ENCODE measurements around the gene PLCE1.

The PLCE1 gene

DNA sequence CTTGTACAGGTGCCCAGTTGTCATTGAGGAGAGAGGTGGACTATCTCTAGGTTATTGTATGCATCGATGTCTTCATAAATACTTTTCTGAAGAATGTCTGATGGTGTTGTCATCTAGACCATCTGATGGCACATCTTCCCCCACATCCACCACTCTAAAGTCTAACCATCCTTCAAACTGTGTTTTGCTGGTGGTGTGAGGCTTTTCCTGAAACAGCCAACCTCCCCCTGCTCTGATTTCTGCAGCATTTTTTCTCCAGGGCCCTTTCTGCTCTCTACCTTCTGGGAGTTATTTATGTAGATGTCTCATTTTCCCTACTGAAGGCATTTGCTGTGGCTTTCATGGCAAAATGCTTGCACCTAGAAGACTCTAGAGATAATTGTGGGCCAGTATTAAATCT, 1.5 kb downstream of the PLCE1 start:
- no peak for DNase-seq

DNA sequence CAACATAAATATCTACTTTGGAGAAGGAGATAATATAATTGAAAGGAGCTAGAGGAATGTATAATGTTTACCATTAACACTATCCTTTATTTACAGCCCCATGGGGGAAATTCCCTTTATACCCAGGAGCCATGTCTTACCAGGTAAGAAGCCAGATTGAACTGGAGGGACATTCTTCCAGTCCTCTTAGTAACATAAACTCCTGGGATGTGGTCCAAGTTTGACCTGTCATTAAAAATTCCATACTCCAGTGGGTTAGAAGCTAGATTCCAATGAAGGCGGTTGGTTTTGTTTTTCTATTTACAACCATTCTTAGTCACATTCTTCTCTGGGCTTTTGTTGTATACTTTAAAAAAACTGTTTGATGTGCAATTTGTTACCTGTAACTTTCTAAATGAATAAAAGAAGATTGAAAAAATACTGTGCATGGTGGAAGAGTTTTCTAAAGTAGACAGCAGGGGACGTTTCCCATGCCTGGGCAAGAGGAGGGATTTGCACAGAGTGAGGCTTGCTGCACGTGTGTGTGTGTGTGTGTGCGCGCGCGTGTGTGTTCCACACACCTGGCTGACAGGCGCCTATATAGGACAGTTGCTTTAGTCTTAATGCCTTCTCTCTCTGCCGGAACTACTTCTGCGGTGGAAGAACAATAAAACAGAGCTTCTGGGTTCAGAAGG, 2.0 kb downstream of the PLCE1 start:
- no peak for DNase-seq

DNA sequence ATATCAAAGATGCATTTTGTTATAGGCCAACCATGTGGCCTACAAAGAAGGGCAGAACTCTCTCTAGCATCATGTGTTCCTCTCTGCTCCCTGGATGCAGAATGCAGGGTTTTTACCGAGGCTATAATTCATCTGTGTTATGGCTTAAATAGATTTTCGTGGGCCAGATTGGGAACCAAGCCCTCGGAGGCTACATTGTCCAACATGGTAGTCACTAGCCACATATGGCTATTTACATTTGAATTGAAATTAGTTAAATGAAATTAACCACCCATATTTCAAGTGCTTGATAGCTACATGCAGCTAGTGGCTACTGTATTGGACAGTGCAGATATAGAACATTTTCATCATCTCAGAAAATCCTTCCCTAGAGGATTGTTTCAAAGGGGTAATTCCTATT, 2.8 kb downstream of the PLCE1 start:
- no peak for DNase-seq

DNA sequence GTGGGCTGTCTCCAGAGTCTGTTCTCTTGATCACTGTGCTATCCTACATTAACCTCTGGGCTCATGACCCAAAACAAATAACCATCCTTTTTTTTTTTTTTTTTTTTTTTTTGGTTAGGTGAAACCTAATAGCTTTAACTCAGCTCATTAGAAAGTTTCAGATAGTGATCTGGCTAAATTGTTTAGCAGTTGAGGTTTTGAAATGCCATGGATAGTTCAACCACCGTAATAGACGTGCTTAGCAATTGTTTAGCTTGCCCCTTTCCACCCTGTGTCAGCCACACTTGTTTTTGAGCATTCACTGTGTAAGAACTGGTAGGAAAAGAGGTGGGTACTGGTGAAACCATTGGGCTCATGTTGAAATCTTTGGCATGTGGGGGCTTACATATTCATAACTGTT, 3.8 kb downstream of the PLCE1 start:
- no peak for DNase-seq

DNA sequence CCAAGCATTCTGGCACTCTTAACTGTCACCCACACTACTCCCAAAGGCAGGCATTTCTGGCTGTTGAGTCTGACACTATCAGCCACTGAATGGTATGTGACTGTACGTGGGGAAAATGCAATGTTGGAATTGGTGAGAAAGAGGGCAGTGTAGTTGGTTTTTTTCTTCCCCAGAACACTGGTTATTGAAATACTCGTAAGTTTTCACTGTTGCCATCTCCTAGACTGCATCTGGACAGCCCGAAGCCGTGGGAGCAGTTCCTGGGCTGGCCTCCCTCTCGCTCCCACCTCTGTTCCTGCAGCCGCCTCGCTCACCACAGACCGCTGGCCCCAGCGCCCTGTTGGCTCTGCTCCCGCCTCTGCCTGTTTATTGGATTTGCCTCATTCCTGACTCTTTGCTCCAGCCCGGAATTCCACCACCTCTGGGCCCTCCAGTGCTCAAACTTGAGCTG, 5.7 kb downstream of the PLCE1 start:
- DNase-seq, result no peak

DNA sequence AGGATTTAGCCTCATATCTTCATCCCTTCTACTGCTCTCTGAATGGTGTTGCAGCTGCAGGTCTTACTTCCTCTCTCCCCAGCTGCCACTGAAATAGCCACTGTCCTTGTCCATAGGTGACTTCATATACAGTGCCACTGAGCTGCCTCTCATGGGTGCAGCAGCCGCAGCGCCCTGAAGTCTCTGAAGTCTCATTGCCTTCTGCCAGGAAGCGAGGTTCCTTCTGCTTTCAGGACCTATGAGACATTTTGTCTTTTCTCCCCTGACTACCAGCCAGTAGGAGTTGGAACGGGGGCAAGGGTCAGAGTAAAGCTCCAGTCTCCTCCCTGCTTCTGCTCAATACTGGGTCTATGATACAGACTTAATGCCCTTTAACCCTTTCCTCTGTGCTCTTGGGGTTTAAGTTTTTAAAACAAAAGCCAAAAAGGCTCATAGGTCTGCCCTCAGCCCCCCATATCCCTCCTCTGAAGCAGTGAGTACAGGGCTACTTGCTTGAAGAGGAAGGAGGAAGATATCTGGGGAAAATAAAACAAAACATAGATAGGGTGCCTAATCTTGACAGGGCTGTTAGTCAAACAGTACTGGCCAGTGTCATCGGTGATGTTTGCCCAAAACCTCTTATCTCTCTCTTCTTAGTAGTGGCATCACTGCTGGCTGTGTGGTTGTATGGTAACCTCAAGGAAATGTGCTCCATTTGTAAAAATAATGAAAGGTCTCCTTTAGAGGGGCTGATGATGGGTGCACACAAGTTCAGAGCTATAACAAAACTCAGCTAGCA, 7.1 kb downstream of the PLCE1 start:
- no peak for DNase-seq

DNA sequence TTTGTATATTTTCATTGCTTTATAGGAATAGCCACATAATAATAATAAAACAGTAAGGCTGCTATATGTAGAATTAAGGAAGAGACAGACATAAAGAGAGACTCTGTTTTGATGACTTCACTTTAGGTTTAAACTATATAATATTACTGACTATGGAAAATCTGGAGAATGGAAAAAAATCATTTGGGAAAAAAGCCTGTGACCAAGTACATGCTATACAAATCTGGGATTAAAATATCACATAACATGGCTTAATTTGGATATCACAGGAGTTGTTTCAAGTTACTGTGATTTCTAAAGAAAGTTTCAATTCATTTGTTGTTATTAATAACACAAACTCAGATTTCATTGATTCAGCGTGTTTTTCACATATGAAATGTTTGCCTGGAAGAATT, 7.7 kb downstream of the PLCE1 start:
- DNase-seq, result no peak

DNA sequence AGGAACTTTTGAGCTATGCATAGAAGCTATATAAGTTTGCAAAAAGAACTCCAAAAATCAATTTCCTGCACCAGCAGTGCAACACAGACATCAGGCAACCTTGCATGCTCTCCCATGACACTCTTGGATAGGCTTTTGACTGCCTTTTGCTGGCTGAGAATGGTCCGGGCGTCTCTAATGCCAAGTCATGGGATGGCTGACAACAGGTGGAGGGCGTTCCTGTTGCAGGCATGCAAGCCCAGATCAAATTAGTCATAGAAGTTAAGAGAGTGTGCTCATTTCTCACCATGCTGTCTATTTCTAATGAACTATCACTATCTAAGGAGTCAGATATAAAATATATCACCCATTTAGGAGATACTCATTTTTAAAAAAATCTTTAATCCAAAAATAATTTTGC, 8.4 kb downstream of the PLCE1 start:
- DNase-seq, result no peak

DNA sequence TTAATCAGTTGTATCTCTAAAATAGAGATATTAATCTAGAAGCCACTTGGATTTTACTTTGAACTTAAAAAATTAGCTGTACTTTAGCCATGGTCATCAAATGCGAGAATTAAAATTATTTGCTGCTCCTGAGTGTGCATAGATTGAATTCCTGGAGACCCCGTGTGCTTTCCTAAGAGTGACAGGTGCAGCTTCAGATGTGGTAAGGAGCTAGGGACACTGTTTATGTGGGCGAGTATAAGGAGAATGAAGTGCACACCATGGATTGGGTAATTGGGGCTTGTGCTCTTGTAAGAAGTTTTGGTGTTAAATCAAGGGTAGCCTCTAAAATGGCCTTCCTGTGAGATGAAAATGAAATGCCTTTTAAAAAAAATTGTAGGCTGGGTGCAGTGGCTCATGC, 9.8 kb downstream of the PLCE1 start:
- DNase-seq, result no peak

DNA sequence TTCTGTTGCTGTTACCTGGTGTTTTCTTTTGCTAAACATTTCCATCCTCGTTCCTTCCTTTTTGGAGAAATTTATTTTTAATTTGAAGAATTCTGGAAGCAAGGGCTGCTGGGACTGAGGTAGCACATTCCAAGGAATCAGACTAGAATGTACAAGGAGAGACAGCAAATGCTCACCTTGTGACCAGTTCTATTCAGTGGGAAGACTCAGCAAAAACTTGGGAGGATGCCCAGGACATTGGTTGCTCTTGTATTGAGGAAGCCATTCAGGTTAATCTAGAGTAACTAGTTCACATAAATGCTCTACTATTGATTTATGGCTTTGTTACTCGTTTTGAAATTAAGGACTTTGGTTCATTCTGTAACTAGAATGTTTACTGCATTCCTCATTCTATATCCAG, 11.3 kb downstream of the PLCE1 start:
- DNase-seq, result no peak

DNA sequence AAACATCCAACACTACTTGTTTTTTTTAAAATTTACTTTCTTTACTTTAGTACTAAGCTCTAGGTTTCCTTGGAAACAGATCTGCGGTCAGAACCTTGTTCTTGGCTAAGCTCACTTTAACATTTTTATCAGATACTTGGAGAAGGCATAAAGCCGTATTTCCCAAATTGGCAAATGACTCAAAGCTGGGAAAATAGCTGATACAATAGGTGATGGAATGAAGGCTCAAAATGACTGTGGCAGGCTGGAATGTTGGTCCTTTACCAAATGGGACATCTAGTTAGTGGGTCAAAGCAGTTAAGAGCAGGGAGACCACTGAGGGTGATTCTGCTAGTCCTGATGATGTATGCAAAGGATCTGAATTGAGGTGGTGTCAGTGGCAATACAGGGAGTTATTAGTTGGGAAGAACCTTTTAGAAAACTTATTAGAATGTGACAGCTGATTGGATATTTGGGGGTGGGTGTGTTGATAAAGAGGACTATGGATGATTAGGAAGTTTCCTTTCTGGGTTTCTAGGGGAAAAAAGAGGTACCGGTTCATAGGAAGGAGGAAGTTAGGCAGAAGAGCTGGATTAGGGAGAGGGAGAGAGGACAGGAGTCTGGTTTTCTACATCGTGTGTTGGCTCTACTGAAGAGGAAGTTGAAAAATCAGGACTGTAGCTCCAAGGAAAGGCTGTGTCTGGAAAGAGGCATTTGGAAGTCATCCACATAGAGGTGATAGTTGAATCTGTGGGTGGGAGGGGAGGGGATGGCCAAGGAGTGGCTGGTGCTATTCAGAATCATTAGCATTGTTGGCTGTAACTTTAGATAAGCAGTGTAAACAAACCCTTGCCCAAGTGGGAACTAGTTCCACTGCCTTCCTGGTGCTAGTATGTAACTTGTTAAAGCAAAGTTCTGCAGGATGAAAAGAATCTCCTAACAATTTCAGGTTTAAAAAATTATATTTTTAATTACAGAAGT, 13.1 kb downstream of the PLCE1 start:
- peak; percentile 61 for DNase-seq

DNA sequence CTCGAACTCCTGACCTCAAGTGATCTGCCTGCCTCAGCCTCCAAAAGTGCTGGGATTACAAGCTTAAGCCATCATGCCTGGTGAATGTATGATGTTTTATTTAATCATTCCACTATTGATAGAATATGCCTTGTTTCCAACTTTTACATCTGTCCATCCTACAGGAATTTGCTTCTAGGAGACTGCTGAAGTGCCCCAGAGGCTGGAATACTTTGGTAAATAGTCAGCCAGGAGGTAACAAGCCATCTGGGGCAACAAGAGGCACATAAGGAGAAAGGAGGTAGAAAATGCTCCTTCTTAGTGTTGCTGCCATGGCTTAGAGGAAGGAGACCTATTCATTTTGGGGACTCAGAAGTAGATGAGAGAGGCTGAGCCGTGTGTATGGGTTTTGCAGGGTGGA, 14.8 kb downstream of the PLCE1 start:
- DNase-seq, result no peak

DNA sequence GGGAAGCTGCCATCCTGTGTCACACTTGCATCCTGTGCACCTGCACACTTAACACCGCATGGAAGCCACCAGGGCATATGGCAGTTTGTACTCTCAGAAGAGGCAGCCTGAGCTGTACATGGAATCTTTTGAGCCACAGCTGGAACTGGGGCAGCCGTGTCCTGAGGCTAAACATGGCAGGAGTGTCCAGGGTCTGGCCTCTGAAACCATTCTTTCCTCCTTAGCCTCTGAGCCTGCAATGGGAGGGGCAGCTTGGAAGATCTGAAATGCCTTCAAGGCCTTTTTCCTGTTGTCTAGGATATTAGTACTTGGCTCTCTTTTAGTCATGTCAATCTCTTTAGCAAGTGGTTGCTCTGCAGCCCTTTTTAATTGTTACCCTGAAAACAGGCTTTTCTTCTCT, 16.4 kb downstream of the PLCE1 start:
- DNase-seq, result no peak

DNA sequence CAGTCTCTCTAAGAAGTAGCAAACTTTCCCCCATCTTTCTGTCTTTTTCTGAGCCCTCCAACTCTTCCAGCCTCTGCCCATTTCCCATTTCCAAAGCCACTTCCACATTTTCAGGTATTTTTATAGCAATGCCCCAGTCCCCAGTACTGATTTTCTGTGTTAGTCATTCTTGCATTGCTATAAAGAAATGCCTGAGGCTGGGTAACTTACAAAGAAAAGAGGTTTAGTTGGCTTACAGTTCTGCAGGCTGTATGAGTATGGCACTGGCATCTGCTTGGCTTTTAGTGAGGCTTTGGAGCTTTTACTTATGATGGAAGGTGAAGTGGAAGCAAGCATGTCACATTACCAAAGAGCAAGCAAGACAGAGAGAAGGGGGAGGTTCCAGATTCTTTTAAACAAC, 17.2 kb downstream of the PLCE1 start:
- DNase-seq, result no peak

DNA sequence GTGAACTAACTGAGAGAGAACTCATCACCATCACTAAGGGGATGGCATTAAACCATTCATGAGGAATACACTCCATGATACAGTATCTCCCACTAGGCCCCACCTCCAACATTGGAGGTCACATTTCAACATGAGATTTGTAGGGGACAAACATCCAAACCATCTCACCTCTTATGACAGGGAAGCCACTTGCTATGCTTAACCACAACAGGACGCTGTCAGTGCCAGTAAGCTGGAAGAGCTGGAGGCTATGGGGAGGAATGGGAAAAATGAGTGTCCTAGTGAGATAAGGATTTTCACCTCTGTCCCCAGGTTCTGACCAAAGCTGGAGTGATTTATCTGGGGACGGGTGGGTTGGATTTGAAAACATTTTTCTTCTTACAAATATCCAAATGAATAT, 17.6 kb downstream of the PLCE1 start:
- no peak for DNase-seq

DNA sequence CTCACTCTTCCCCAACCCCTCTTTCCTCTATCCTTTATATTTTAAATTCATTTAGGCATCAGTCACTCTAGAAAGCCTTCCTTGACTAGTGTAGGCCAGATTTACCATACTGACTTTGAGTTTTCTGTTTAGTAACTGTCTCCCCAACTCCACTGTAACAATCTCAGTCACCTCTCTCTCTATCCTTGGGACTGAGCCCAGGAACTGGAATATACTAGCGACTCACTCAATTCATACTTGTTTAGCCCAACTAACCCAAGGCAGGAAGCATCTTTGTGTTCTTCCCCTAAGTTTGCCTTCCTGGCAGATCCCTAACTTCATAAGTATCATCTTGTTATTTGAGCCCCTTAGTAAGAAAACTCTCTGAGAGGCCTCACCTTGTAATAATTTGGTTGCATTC, 19.1 kb downstream of the PLCE1 start:
- no peak for DNase-seq

DNA sequence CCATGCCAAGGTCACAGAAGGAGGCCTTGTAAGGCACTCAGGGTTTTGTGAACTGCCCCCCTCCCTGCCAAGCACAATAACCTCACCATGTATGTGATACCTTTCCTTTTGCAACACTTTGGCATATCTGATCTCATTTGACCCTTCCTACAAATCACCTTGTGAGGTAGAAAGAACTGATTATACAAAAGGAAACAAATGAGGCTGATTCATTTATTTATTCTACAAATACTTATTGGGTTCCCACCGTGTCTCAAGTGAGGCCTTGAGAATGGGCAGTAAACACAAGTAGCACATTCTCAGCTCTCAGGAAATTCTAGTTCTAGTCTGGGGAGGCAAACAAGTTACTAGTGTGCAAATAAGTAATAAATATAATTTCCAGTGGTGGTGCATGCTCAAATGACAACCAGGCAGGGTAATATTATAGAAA, 19.6 kb downstream of the PLCE1 start:
- no peak for DNase-seq

DNA sequence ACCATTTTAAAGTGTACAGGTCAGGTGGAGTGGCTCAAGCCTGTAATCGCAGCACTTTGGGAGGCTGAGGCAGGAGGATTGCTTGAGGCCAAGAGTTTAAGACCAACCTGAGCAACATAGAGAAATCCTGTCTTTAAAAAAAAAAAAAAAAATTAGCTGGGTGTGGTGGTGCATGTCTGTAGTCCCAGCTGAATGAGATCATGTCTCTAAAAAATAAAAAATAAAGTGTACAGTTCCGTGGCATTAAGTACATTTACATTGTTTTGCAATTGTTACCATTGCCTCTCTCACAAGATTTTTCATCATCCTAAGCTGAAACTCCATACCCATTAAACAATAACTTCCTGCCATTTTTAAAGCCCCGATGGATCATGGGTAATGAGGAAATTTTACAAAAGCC, 20.6 kb downstream of the PLCE1 start:
- DNase-seq, result no peak

DNA sequence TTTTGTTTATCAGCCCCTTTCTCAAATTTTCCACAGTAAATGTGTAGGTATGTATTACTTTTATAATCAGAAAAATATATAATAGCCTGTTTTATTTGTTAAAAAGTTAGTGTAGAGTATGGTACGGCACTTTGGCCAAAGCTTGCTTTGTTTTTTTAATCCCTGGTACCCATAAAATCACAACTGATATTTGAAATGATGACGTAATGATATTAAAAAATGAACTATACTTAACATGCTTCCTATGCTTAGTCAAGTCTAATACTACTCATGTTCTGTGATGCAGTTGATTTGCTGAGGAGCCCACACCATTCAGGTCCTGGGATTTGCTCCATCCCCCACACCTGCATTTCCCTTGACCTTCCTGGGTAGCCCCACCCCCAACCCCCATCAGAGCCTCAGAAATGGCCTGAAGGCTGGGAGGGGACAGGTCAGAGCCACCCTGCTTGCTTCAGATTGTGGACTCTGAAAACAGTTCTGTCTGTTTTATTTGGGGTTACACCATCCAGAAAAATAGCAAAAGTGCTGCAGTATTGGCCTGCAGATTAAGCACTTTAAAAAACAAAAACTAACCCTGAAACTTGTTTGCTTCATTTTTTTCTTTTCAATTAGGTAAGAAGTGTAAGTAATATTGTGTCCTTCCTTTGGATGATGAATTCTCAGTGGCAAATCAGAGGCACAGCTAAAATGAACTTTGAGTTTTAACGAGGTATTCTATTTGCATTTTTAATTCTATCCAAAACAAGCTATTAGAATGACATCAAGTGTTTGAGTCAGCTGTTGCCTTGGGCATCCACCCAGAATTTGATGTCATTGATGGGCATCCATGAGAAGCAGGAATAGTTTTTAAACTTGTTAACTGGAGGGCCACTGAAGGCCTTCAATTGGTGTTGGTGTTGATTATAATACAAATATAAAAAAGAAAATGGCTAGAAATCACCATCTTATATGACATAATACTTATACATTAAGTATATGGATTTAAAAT, 23.3 kb downstream of the PLCE1 start:
- DNase-seq, result no peak

DNA sequence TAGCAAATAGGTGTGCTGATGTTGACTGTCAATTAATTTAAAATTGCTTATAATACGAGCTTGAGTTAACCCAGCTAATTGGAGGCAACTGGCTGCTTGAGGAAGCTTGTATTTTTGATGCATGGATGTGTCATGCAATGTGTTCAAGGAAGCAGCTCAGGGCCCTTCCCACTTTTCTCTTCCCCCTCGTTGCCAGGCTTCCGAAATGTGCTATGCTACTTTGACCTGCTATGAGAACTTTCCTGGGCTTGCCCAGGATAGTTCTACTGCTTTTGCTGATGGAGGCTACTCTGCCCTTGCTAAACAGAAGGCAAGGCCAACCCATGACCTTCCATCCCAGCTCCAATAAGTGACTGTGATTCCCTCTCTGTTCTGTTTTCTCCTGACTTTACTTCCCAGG, 24.4 kb downstream of the PLCE1 start:
- DNase-seq, result no peak

DNA sequence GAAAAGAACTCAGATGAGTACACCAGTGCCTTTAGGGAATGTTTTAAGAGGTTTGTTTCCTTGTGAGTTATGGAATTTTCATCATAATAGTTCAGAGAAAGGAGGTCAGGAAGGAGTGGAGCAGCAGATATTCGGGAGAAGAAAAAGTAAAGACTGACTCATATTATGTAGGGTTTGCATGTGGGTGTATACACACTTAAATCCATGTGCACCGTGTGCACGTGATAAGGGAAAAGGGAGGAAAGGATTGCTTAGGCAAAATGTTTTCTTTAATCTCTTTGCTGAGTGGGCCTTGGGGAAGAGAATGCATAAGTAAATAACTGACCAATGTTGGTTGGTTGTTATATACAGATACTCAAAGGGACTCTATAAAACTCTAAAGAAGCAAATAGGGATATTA, 30.2 kb downstream of the PLCE1 start:
- DNase-seq, result no peak

DNA sequence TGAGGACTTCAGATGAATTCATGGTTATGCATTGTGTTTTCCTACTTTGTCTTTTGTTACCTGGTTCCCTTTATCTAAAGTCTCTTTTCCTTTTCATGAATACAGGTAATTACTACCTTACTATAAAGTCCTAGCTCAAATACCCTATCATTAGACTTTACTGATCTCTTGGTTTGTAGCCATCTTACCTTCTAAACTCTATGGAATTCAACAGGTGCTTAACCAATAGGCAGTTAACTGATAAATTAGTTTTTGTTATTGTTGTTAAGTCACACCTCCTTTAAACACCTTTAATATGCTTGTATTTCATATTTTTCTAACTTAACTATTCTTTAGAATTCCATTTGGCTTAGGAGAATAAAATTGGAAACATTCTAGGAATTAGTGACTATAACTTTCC, 30.7 kb downstream of the PLCE1 start:
- no peak for DNase-seq

All from NCI-H510A treated with DMSO at 0.1 percent for 48 hours (cell line).